HG02884 (cell line): ENCODE data around the gene NIPA2.

ENCODE experiments used
- ATAC-seq: cut with Tn5 transposase; IDR thresholded peaks from one replicate; pipeline ENCODE4 v1.9.1; 2021; ENCODE audit warnings: mild to moderate bottlenecking, moderate library complexity; ENCODE audit not compliant: unreplicated experiment

The NIPA2 gene

DNA sequence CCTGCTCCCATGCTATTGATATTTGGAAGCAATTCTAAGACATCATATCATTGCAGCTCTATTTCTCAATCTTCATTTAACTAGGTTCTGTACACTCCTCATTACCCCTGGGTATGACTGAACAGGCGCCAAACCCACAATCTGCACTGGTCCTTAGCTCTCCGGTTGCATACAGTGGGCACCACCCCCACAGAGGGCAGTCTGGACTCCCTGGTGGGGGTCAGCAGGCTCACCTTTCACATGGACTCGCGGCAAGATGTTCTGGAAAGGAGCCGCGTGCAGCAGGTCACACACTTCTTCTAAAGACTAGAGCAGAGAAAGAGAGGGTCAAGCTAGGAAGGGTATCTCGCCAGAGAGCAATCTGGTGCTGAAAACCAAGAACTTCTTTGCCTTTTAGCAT lies 36.5 kb downstream of the NIPA2 start:
- no peak for ATAC-seq

GRCh38 chr15:22877117-22877516 lies 38.7 kb downstream of the NIPA2 start:
- no peak for ATAC-seq

- no peak for ATAC-seq
These were observed 39.1 kb downstream of the NIPA2 start for GRCh38 chr15:22877607-22878006.

DNA sequence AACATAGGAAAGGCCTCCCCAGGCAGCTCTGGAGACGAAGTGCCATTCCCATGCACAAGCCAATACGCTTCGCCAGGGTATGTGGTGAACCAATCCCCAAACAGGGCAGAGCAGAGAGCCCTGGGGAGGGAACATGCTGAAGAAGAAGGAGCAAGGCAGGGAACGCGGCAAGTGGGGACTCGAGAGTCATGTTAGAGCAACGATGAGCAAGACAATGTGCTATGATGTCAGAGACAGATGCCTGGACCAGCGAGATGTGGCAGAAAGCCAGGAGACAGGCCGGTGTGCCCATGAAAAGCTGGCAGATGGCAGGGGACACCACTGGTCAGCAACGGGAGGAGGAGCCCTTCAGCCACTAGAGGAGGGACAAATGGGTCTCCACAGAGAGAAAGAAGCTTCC lies 39.6 kb downstream of the NIPA2 start:
- ATAC-seq, result no peak

- no peak for ATAC-seq
These were observed 41.9 kb downstream of the NIPA2 start for GRCh38 chr15:22880068-22880980.

GRCh38 chr15:22880981-22881738 lies 42.7 kb downstream of the NIPA2 start:
- ATAC-seq, result no peak

- ATAC-seq, result no peak
These were observed 43.4 kb downstream of the NIPA2 start for GRCh38 chr15:22881739-22882440.

- ATAC-seq, result no peak
These were observed 44.7 kb downstream of the NIPA2 start for GRCh38 chr15:22883196-22883595.

DNA sequence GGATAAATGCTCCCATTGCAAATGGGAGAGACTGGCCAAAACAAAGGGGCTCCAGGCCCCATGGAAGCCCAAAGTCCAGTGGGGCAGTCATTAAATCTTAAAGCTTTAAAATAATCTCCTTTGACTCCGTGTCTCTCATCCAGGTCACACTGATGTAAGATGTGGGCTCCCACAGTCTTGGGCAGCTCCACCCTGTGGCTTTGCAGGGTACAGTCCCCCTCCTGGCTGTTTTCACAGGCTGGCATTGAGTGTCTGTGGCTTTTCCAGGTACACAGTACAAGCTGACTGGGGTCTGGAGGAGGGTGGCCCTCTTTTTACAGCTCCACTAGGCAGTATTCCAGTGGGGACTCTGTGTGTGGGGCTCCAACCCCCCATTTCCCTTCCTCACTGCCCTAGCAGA lies 45.9 kb downstream of the NIPA2 start:
- ATAC-seq, result no peak

GRCh38 chr15:22885120-22885519 lies 46.7 kb downstream of the NIPA2 start:
- no peak for ATAC-seq

GRCh38 chr15:22887157-22887951 lies 48.9 kb downstream of the NIPA2 start:
- no peak for ATAC-seq

- ATAC-seq, result no peak
These were observed 49.8 kb downstream of the NIPA2 start for GRCh38 chr15:22888120-22888859.

DNA sequence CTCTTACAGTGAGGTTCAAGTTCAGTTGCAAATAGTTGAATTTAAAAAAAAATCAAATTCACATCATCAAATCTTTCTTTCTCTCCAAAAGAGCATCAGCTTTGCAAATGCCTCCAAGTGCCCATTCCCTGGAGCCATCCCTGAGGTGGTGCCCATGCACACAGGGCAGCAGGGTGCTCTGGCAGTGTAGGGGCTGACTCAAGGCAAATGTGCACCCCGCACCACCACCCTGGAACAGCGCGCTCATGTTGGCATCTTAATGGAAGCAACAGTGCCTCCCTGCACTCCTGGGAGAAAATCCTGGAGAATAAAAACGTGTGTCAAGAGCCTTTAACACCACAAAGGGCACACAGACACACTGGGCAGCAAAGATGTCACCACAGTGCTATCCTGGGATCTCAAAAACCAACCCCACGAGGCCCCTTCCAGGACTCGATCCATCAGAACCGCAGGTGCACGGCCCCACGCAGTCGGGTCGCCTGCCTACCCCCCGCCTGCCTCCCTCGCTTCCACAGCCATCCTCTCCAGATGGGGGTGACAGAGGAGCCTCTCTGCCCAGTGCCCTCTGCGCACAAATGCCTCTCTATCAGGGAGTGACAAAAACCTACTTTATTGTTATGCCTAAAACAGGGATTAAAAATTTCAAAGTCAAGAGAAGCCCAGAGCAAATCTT lies 50.8 kb downstream of the NIPA2 start:
- no peak for ATAC-seq

GRCh38 chr15:22890296-22890695 lies 51.8 kb downstream of the NIPA2 start:
- no peak for ATAC-seq

DNA sequence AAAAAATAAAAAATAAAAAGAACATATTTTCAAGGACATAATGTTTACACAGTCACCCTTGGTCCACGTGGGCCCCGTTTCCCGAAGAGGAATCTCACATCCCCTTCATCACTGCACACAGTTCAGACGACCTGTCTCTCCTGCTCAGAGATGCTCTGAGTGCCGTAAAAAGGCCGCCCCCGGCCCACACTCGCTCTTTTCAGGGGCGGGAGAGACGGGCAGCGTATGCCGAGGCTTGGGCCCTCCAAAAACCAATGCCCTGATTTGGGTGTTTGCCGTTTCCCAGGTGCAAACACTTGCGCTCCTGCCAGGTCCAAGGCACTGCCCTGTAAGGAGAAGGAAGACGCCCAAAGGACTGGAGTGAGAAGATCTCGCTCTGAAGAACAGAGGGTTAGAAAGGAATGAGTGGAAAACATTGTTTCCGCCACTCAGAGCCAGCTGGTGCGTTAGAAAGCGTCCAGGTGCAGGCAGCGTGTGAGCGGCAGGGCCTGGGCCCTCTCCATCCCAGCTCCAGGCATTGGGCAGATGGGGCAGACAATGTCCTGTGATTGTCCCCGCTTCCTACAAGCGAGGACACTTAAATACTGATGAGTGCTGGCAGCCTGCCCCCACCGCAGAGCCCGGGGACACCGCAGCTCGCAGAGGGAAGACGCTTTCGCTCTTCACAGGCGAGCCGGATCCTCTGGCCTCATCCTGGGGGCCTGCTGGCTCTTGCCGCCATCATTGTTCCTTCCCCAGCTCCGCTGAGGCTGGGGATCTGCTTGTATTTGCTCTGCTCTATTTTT lies 53.2 kb downstream of the NIPA2 start:
- no peak for ATAC-seq

GRCh38 chr15:22892333-22892732 lies 53.9 kb downstream of the NIPA2 start:
- ATAC-seq, result no peak

GRCh38 chr15:22893081-22893480 lies 54.6 kb downstream of the NIPA2 start:
- ATAC-seq, result no peak

DNA sequence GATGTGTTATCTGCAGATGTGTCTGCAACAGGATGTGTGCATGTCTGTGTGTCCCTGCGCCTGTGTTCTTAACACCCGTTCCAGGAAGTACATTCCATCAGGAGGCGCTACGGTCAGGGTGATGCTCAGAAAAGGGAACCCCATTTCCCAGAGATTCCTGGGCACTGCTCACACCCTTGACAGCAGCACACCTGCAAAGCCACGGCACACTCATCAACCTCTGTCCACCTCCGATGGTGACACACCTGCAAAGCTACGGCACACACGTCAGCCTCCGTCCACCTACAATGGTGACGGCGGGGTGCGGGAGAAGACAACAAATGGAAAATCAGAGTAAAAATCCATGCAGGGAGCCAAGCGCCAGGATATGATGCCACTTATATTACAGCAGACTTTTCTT lies 55.4 kb downstream of the NIPA2 start:
- no peak for ATAC-seq
